ENCODE measurements around the gene MBD6. TPM values are rescaled to one million over a fixed set of nuclear protein-coding genes. Genes with fewer than 3 reads are reported as not detected.
"Not testable (repeated sequence)": the region's sequence is repeated elsewhere in the genome, so short reads cannot be mapped to it uniquely, and the experiment has no call there.

Gene MBD6
- total and polyA plus RNA-seq, 12 donors = 10.5 to 167 (median 38.1) TPM

GRCh38 chr12:57554897-57555296 lies 32.3 kb downstream of the MBD6 start:
- H3K9me3 ChIP-seq (replicated peaks in 1 of 3) = no peaks in the 10 kb centered on the region
- DNase-seq = no peak
- intact Hi-C loops (cut with DNase I) = no loop called here
- 92 to 100% (median 100%) methylated on average over 1 of the region's 1 CpG for WGBS, 4 donors
- TF ChIP-seq POLR2A (IDR thresholded peaks at IDR 0.05) (no peak), CTCF (IDR thresholded peaks at IDR 0.05) (no peak)
- H3K27me3 ChIP-seq = peaks cover 7% of the 10 kb centered on the region
- H3K4me1 ChIP-seq (replicated peaks in 1 of 2) = peaks cover 0 to 4% of the 10 kb centered on the region in 2 donors
- no peak overlapping the region for H3K27ac ChIP-seq
- no peak overlapping the region for H3K4me3 ChIP-seq
- no peaks in the 10 kb centered on the region for H3K36me3 ChIP-seq (replicated peaks in 1 of 2)

- DNase-seq = no peak
- WGBS, 4 donors = 77 to 85% (median 83%) methylated on average over 4 of the region's 4 CpGs
- Histone ChIP-seq H3K27ac (no peak overlapping the region), H3K36me3 (replicated peaks in 1 of 2) (no peaks in the 10 kb centered on the region), H3K4me1 (replicated peaks in 1 of 2) (no peaks in the 10 kb centered on the region), H3K4me3 (no peak overlapping the region), H3K27me3 (no peaks in the 10 kb centered on the region), H3K9me3 (replicated peaks in 1 of 3) (no peaks in the 10 kb centered on the region)
- intact Hi-C loops (cut with DNase I) = no loop called here
- no peak for TF ChIP-seq CTCF (IDR thresholded peaks at IDR 0.05)
- TF ChIP-seq POLR2A (IDR thresholded peaks at IDR 0.05) = no peak
These were observed 36.2 kb downstream of the MBD6 start for GRCh38 chr12:57558864-57559263.

- intact Hi-C loops (cut with DNase I) = no loop called here
- H3K27ac ChIP-seq = no peak overlapping the region
- no peaks in the 10 kb centered on the region for H3K9me3 ChIP-seq (replicated peaks in 1 of 3)
- no peak for TF ChIP-seq CTCF (IDR thresholded peaks at IDR 0.05)
- no peak for TF ChIP-seq POLR2A (IDR thresholded peaks at IDR 0.05)
- H3K4me1 ChIP-seq (replicated peaks in 1 of 2) = no peaks in the 10 kb centered on the region
- DNase-seq = no peak
- H3K4me3 ChIP-seq = no peak overlapping the region
- WGBS, 4 donors = 80 to 96% (median 93%) methylated on average over 2 of the region's 2 CpGs
- H3K36me3 ChIP-seq (replicated peaks in 1 of 2) = no peaks in the 10 kb centered on the region
- no peaks in the 10 kb centered on the region for H3K27me3 ChIP-seq
These were observed 37.9 kb downstream of the MBD6 start for GRCh38 chr12:57560516-57560915.

DNA sequence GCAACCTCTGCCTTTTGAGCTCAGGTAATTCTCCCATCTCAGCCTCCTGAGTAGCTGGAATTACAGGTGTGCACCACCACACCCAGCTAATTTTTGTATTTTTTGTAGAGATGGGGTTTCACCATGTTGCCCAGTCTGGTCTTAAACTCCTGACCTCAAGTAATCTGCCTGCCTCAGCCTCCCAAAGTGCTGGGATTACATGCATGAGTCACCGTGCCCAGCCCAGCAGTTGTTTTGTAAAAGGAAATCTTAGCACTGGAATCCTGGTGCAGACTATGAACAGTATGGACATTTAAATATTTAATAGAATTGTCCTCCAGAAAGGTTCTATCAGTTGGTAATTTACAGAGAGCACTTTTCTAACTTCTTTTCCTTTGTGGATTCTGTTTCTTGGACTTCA lies 38.5 kb downstream of the MBD6 start:
- intact Hi-C loops (cut with DNase I); H3K27me3 ChIP-seq; H3K27ac ChIP-seq; DNase-seq; H3K36me3 ChIP-seq (replicated peaks in 1 of 2); H3K4me3 ChIP-seq; H3K9me3 ChIP-seq (replicated peaks in 1 of 3); H3K4me1 ChIP-seq (replicated peaks in 1 of 2): not testable (repeated sequence)
- 71 to 83% (median 72%) methylated on average over 1 of the region's 1 CpG for WGBS, 4 donors

DNA sequence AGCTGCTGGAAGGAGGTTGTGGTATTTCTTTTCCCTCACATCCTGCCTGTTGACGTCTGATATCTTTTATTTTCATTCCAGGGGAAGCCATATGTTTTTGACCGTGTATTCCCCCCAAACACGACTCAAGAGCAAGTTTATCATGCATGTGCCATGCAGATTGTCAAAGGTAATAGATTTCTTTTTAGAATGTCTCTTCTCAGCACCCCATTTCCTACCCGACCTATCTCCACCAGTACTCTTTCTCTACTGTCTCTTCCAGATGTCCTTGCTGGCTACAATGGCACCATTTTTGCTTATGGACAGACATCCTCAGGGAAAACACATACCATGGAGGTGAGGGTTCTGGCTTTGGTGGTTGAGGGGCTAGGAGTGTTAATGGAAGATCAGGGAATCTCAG lies 40.7 kb downstream of the MBD6 start:
- intact Hi-C loops (cut with DNase I) = no loop called here
- WGBS, 4 donors = 51 to 57% (median 54%) methylated on average over 4 of the region's 4 CpGs
- H3K4me1 ChIP-seq (replicated peaks in 1 of 2) = no peaks in the 10 kb centered on the region
- H3K27ac ChIP-seq = no peak overlapping the region
- TF ChIP-seq CTCF (IDR thresholded peaks at IDR 0.05) = no peak
- TF ChIP-seq POLR2A (IDR thresholded peaks at IDR 0.05) = no peak
- DNase-seq = no peak
- H3K36me3 ChIP-seq (replicated peaks in 1 of 2) = no peaks in the 10 kb centered on the region
- H3K4me3 ChIP-seq = no peak overlapping the region
- H3K9me3 ChIP-seq (replicated peaks in 1 of 3) = no peaks in the 10 kb centered on the region
- H3K27me3 ChIP-seq = peaks cover 12% of the 10 kb centered on the region
